Thoracic aorta endothelial cell (primary cell): Measurements from ENCODE around the gene NPAS4. TPM values are rescaled to one million over a fixed set of nuclear protein-coding genes. Genes with fewer than 3 reads are reported as not detected.

Source experiments
- small RNA-seq: library from RNA; depleted of rRNA; stranded (forward); fragments of <200 nt; gene quantifications from one replicate; pipeline ENCODE3, GENCODE V24; 2012
- total RNA-seq: library from RNA; depleted of rRNA; stranded (reverse); fragments of >200 nt; gene quantifications from 2 replicates; pipeline ENCODE4 v1.2.3, GENCODE V29; 2012

Gene NPAS4
- not detected in 2 replicates for total RNA-seq

DNA sequence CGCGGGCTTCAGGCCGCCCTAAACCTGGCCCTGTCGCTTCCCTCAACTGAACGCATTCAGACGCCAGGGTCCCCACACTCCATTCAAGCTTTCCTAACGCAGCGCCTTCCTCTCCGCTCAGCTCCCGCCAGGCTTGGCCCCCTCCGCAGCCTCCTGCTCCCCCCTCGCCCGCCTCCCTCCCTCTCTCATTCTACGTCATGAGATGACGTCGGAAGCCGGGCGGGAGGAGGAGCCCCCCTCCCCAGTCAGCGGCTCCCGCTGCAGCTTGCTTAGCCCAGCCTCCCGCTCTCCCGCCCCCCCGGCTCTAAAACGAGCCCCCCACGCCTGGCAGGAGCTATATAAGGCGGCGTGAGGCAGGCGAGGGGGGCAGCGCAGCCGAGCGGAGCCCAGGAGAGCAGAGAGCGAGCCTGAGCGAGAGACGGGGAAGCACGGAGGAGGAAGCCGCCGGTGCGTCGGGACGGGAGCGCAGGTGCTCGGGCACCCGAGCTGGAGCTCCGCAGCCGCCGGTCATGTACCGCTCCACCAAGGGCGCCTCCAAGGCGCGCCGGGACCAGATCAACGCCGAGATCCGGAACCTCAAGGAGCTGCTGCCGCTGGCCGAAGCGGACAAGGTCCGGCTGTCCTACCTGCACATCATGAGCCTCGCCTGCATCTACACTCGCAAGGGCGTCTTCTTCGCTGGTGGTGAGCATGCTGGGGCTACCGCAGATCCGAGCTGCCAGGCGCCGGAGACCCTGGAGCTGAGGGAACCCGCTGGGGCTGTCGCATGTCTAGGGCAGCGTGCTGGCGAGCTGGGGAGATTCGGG, at the start of gene NPAS4:
TSS of gene NPAS4 (plus strand) at position 365 of the 806 bp plus-strand sequence. CDS start at position 510, 145 bp downstream.

DNA sequence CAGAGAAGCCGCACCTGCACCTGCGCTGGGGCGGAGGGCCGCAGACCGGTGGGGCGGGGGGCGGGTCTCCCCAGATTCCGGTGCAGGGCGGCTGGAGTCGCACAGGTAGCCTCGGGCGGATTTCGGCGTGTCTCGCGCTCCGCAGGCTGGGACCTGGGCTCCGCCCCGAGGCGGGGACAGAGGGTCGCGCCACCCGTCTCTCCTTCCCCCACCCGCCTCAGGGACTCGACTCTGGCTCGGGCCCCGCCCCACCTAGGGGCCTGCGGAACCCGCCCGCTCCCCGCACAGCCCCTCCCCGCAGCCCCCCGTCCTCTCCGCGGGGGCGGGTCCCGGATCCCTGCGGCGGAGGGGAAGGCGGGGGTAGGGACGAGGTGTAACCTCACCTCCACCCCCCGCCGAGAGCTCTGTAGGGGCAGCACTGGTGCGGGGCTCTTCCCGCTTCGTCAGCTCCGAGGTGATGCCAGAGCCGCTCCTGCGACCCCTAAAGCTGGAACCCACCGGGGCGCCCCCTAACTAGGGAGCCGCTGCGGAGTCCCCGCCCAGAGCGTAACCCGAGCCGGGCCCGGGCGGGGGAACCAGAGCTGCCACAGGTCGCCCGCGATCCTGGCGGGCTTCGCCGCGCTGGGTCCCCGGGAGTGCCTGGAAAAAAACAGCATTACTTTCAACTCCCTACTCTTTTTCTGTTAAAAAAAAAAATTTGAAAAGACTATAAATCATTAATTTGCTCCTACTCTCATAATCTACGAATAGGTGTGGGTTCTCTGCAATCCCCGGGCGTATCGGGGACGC, 49.0 kb upstream of the NPAS4 start, which contains the start of gene SLC29A2:
TSS of gene SLC29A2 (minus strand) at position 134 of the 789 bp plus-strand sequence. CDS start 169 bp downstream, outside the sequence.

DNA sequence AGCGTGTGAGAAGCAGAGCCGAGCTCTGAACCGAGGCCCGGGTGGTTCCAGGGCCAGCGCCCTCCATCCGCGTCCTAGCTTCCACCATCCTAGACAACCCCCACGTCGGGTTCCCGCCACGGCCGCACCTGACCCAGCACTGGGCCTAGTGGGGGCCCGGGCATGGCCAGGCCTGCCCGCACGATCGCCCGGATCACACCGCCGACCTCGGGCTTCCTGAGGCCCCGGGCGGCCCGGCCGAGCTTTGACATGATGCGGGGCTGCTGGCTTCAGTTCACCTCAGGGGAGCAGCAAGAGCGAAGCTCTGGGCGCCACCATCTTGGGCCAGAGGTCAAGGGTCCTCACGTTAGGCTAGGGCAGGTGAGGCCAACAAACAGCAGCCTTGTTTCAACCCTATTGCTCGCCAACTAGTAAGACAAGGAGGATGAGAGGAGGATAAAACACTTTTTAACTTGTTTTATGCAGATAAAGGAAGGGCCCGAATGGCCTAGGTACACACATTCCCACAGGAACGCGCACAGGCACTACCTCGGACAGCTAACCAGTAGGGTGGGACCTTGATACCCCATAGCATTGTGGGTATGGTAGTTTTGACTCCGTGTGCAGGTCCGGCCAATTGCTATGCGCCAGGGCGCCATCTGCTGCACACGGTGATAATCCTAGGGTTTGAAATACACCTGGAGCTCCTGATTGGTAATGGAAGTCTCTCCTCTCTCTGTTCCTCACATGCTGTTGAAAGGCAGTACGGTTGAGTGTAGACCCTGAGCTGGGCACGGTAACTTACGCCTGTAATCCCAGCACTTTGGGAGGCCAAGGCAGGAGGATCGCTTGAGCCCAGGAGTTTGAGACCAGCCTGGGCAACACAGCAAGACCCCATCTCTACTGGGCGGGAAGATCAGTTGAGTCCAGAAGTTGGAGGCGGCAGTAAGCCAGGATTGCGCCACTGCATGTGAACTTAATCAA, 17.9 kb downstream of the NPAS4 start, which contains the start of gene MRPL11:
TSS of gene MRPL11 (minus strand) at position 345 of the 963 bp plus-strand sequence. CDS start at position 251, 94 bp downstream.

DNA sequence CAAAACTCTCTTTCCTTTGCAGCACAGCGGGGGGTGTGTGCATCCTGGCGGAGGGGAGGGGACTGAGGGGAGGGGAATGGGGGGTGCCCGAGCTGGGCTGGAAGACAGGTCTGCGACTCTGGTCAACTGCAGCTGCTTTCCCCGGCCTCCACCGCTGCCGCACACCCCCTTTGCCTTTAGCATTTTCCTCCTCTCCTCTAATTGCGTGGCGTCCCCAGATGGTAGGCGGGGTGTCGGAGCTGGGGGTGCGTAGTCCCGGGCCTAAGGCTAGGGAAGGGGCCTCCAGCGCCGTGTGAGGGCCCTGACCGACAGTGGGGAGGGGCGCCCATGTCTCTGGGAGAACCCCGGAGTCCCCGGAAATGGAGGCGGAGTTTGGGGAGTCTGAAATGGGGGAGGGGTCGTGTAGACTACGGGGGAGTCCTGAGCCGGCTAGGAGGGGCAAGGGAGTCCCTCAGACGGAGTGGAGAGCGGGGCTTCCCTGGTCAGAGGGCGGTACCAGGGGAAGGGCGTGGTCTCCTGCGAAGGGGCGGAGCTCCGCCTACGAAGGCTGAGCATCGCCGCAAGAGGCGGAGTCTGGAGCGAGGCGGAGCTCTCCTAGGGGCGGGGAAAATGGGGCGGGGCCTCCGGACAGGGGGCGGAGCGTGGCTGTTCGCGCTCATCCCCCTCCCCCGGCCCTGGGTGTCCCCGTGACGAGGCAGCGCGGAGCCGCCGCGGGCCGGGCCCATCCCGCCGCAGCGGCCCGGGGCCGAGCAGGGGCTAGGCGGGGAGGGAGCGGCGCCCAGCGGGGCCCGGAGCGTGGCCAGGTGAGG, 45.6 kb downstream of the NPAS4 start, which contains the start of gene PELI3:
TSS of gene PELI3 (plus strand) at position 681 of the 809 bp plus-strand sequence. CDS start 1,224 bp downstream, outside the sequence.

Small RNA genes lying within 50 kb of the gene (small RNA-seq; reads per million reads assigned to genes)
- gene RF00017, result not detected
- gene RF00416, result not detected
- gene RNU1-84P, result 3.8 reads per million, percentile 73 among the genes with 10 or more reads in this experiment

Other genes with a start within 250 kb of the NPAS4 start
- gene KLC2, start 163.3 kb upstream of the NPAS4 start, total RNA-seq, result 15.8 and 19.2 TPM in 2 replicates
- 107 and 128 TPM in 2 replicates for gene RAB1B, start 152.4 kb upstream of the NPAS4 start, total RNA-seq
- gene CNIH2, start 142.9 kb upstream of the NPAS4 start, total RNA-seq, result 0.13 and 0.14 TPM in 2 replicates
- gene YIF1A, start 131.9 kb upstream of the NPAS4 start, total RNA-seq, result 70.6 and 85.0 TPM in 2 replicates
- gene TMEM151A, start 129.1 kb upstream of the NPAS4 start, total RNA-seq, result under 0.01 TPM in 1 of 2 replicates, not detected in the other
- gene CD248, start 104.0 kb upstream of the NPAS4 start, total RNA-seq, result under 0.01 TPM in 1 of 2 replicates, not detected in the other
- 5.3 and 7.8 TPM in 2 replicates for gene RIN1, start 84.6 kb upstream of the NPAS4 start, total RNA-seq
- 48.9 and 61.2 TPM in 2 replicates for gene BRMS1, start 75.9 kb upstream of the NPAS4 start, total RNA-seq
- gene B4GAT1, start 73.4 kb upstream of the NPAS4 start, total RNA-seq, result 20.2 and 29.2 TPM in 2 replicates
- 0.27 and 1.0 TPM in 2 replicates for gene SLC29A2, start 49.3 kb upstream of the NPAS4 start, total RNA-seq
- 58.7 and 65.2 TPM in 2 replicates for gene MRPL11, start 17.8 kb downstream of the NPAS4 start, total RNA-seq
- 3.5 and 5.7 TPM in 2 replicates for gene PELI3, start 45.9 kb downstream of the NPAS4 start, total RNA-seq
- gene DPP3, start 59.4 kb downstream of the NPAS4 start, total RNA-seq, result 49.6 and 55.1 TPM in 2 replicates
- gene BBS1, start 89.6 kb downstream of the NPAS4 start, total RNA-seq, result 27.9 and 34.2 TPM in 2 replicates
- 8.9 and 12.6 TPM in 2 replicates for gene ZDHHC24, start 125.0 kb downstream of the NPAS4 start, total RNA-seq
- under 0.01 TPM in 1 of 2 replicates, not detected in the other for gene ACTN3, start 125.9 kb downstream of the NPAS4 start, total RNA-seq
- gene CTSF, start 147.6 kb downstream of the NPAS4 start, total RNA-seq, result 7.4 and 10.0 TPM in 2 replicates
- gene CCDC87, start 172.0 kb downstream of the NPAS4 start, total RNA-seq, result 0.27 and 0.50 TPM in 2 replicates
- gene CCS, start 172.2 kb downstream of the NPAS4 start, total RNA-seq, result 23.8 and 25.4 TPM in 2 replicates
- 40.0 and 55.8 TPM in 2 replicates for gene RBM14, start 195.6 kb downstream of the NPAS4 start, total RNA-seq
- 93.0 and 96.8 TPM in 2 replicates for gene RBM4, start 217.7 kb downstream of the NPAS4 start, total RNA-seq